SH-SY5Y (cell line): ENCODE data around the gene ANAPC16.

Source experiments
- GATA2 ChIP-seq: IDR thresholded peaks from 2 replicates; pipeline ENCODE4 v1.6.1; 2011; ENCODE audit warnings: mild to moderate bottlenecking, low read depth, low read length
- GATA3 ChIP-seq: IDR thresholded peaks from 2 replicates; pipeline ENCODE4 v1.6.1; 2011; ENCODE audit warnings: low read depth, mild to moderate bottlenecking, low read length, moderate library complexity

- TF ChIP-seq GATA2, result no peak
- no peak for TF ChIP-seq GATA3
Observed at GRCh38 chr10:72219235-72219814, 3.5 kb downstream of the ANAPC16 start.
